SK-N-SH (cell line): ENCODE data around the gene TIMM10. TPM values are rescaled to one million over a fixed set of nuclear protein-coding genes. Genes with fewer than 3 reads are reported as not detected.
A peak's percentile ranks its signal among the peaks of the same experiment; 100 is the strongest.

Experiments used
- CTCF ChIA-PET: fragments of 300-600, 350-600 bp; formaldehyde crosslinking; extraction: SDS; loops from one replicate; lab custom pipeline; 2021; lab: Yijun Ruan, JAX
- POLR2A ChIA-PET: fragments of 350-600 bp; sonication (Branson Sonifier 250); formaldehyde crosslinking; extraction: SDS; loops from one replicate; lab custom pipeline; 2020; ENCODE audit warnings: antibody characterized with exemption, inconsistent platforms; lab: Yijun Ruan, JAX
- DNase-seq: peaks from one replicate; pipeline ENCODE4 v3.0.0; 2012
- H2AFZ ChIP-seq: fragments of 200-600 bp; sonication (generic); 2 replicates; pipeline ENCODE4 v1.8.1; 2016; ENCODE audit warnings: antibody characterized with exemption, mild to moderate bottlenecking, low read depth
- H3F3A ChIP-seq: fragments of 200-600 bp; sonication (generic); replicated peaks from 2 replicates; pipeline ENCODE3; 2016; ENCODE audit warnings: antibody characterized with exemption, mild to moderate bottlenecking; ENCODE audit not compliant: insufficient read depth
- H3K27ac ChIP-seq, 2 experiments: fragments of 200-500 bp in 1 of 2; fragments of 200-600 bp in 1 of 2; sonication (Bioruptor generic) in 1 of 2; sonication (generic), shearing (Covaris generic) in 1 of 2; 2 replicates each; pipeline versions ENCODE4 v1.5.1 to v1.6.1; 2014 to 2016; ENCODE audit warnings: low read depth in 2 of 2, inconsistent platforms in 1 of 2, low read length in 1 of 2, mild to moderate bottlenecking in 1 of 2, mixed read lengths in 1 of 2
- H3K27me3 ChIP-seq: fragments of 200-600 bp; sonication (generic), shearing (Covaris generic); 2 replicates; pipeline ENCODE4 v1.6.1; 2016; ENCODE audit warnings: mixed run types; ENCODE audit not compliant: insufficient read depth
- H3K36me3 ChIP-seq, 2 experiments: fragments of 200-500 bp in 1 of 2; fragments of 200-600 bp in 1 of 2; sonication (Bioruptor generic) in 1 of 2; sonication (generic) in 1 of 2; replicated peaks in 1 of 2; 2 replicates each; pipeline versions ENCODE3 to v1.5.1; 2014 to 2016; ENCODE audit warnings: low read length in 1 of 2, mild to moderate bottlenecking in 1 of 2; ENCODE audit not compliant: insufficient read depth in 2 of 2, control insufficient read depth in 1 of 2
- H3K4me1 ChIP-seq, 2 experiments: fragments of 200-500 bp in 1 of 2; fragments of 200-600 bp in 1 of 2; sonication (Bioruptor generic) in 1 of 2; sonication (generic), shearing (Covaris generic) in 1 of 2; 2 replicates each; pipeline versions ENCODE4 v1.5.1 to v1.6.1; 2014 to 2016; ENCODE audit warnings: low read depth in 1 of 2, low read length in 1 of 2, mixed run types in 1 of 2; ENCODE audit not compliant: insufficient read depth in 2 of 2, control insufficient read depth in 1 of 2
- H3K4me2 ChIP-seq: fragments of 200-600 bp; sonication (generic), shearing (Covaris generic); 2 replicates; pipeline ENCODE4 v1.6.1; 2017; ENCODE audit warnings: mixed run types
- H3K4me3 ChIP-seq, 2 experiments: fragments of 200-500 bp in 1 of 2; fragments of 200-600 bp in 1 of 2; sonication (Bioruptor generic) in 1 of 2; sonication (generic), shearing (Covaris generic) in 1 of 2; 2 replicates each; pipeline versions ENCODE4 v1.5.1 to v1.8.1; 2014 to 2016; ENCODE audit warnings: low read depth in 2 of 2, inconsistent platforms in 1 of 2, low read length in 1 of 2, mild to moderate bottlenecking in 1 of 2, mixed read lengths in 1 of 2, moderate library complexity in 1 of 2
- H3K79me2 ChIP-seq: fragments of 200-600 bp; sonication (generic); 2 replicates; pipeline ENCODE4 v1.8.1; 2017; ENCODE audit warnings: mild to moderate bottlenecking; ENCODE audit not compliant: insufficient read depth
- H3K9ac ChIP-seq: fragments of 200-600 bp; sonication (generic); 2 replicates; pipeline ENCODE4 v1.6.1; 2017; ENCODE audit warnings: mixed run types
- H3K9me2 ChIP-seq: fragments of 200-600 bp; sonication (generic); 2 replicates; pipeline ENCODE4 v1.6.1; 2017; ENCODE audit warnings: mixed run types
- H3K9me3 ChIP-seq: fragments of 200-600 bp; sonication (generic); 2 replicates; pipeline ENCODE4 v1.6.1; 2017; ENCODE audit warnings: mixed run types, mild to moderate bottlenecking, moderate library complexity
- H4K20me1 ChIP-seq: fragments of 200-600 bp; sonication (generic); 2 replicates; pipeline ENCODE4 v1.6.1; 2017; ENCODE audit warnings: mild to moderate bottlenecking, mixed run types; ENCODE audit not compliant: insufficient read depth
- MXI1 ChIP-seq: IDR thresholded peaks from 2 replicates; pipeline ENCODE4 v1.6.1; 2012; ENCODE audit warnings: mild to moderate bottlenecking, low read depth, low read length, improper control_type of control experiment
- PBX3 ChIP-seq: IDR thresholded peaks from 2 replicates; pipeline ENCODE4; 2012
- POLR2AphosphoS5 ChIP-seq: IDR thresholded peaks from 2 replicates; pipeline ENCODE4 v1.6.1; 2012; ENCODE audit warnings: low read depth, low read length
- SMC3 ChIP-seq: IDR thresholded peaks from 2 replicates; pipeline ENCODE4 v1.6.1; 2012; ENCODE audit warnings: low read depth, low read length, improper control_type of control experiment
- USF1 ChIP-seq: IDR thresholded peaks from 2 replicates; pipeline ENCODE4 v1.4.0; 2012; ENCODE audit warnings: low read depth, borderline replicate concordance
- WGBS: methylation state at CpG from one replicate; pipeline ENCODE4 v1.1.6; 2017; ENCODE audit warnings: low lambda C conversion rate; 5-methylcytosine and 5-hydroxymethylcytosine counted together
- polyA plus RNA-seq, 3 experiments: library from polyadenylated mRNA; depleted of rRNA; stranded (reverse); fragments of >200 nt; gene quantifications; 2 replicates each; pipeline ENCODE4 v1.2.3, GENCODE V29; 2012

The TIMM10 gene
- polyA plus RNA-seq, 1 of the 3 experiments (the other 2 are of a cell fraction) = 179 TPM

GRCh38 chr11:57567515-57568329 lies 37.2 kb upstream of the TIMM10 start, which contains the start of gene UBE2L6 (continued):
- TF ChIP-seq PBX3 = no peak
- peak; percentile 58; the same call in 1 of the 2 replicates for TF ChIP-seq MXI1
- TF ChIP-seq, all 33 proteins: peak for 4

GRCh38 chr11:57566905-57567514 lies 36.5 kb upstream of the TIMM10 start:
- ChIA-PET CTCF (interaction anchor here (0.6 to 9.3 kb wide), 33 partner anchors 9 to 242 kb away, joined by 3 to 326 read pairs (median 7); partner anchors contain the start of genes RTN4RL2, SERPING1, SLC43A1 and TNKS1BP1), POLR2A (interaction anchor here (0.6 to 2.8 kb wide), 6 partner anchors 70 to 977 kb away, joined by 3 to 24 read pairs (median 4); partner anchors contain the start of gene YPEL4)
- no peaks in the 10 kb centered on the region for H3K9me2 ChIP-seq
- H3K9me3 ChIP-seq = no peaks in the 10 kb centered on the region
- peak overlapping the region; percentile 88 for H2AFZ ChIP-seq
- H4K20me1 ChIP-seq = no peaks in the 10 kb centered on the region
- DNase-seq = peak; percentile 35
- H3K4me2 ChIP-seq = peak overlapping the region; percentile 95
- H3K27ac ChIP-seq = peak overlapping the region; percentile 36 to 57; a peak in 3 of 4 replicates
- no peaks in the 10 kb centered on the region for H3F3A ChIP-seq
- peak overlapping the region; percentile 82 to 96 for H3K4me3 ChIP-seq
- H3K79me2 ChIP-seq = no peaks in the 10 kb centered on the region; the same call in 1 of the 2 replicates
- no peaks in the 10 kb centered on the region for H3K36me3 ChIP-seq
- TF ChIP-seq MXI1 (no peak), USF1 (no peak)
- peaks cover 0 to 13% of the 10 kb centered on the region in 2 experiments; a peak in 1 of 4 replicates for H3K4me1 ChIP-seq
- H3K27me3 ChIP-seq = no peaks in the 10 kb centered on the region
- 31% methylated on average over 14 of the region's 15 CpGs for WGBS
- peak overlapping the region; percentile 79 for H3K9ac ChIP-seq

- H3K27ac ChIP-seq = peak overlapping the region; percentile 29 to 36; a peak in 3 of 4 replicates
- H3K9me3 ChIP-seq = no peaks in the 10 kb centered on the region
- no peak for DNase-seq
- H3K9ac ChIP-seq = 0 out of 2 replicates have a peak overlapping the region, but pooled peaks have one; percentile 21
- H3K9me2 ChIP-seq = no peaks in the 10 kb centered on the region
- H3K4me1 ChIP-seq = peaks cover 0 to 14% of the 10 kb centered on the region in 2 experiments; a peak in 1 of 4 replicates
- no peaks in the 10 kb centered on the region for H3F3A ChIP-seq
- WGBS = 91% methylated on average over 4 of the region's 4 CpGs
- ChIA-PET CTCF (interaction anchor here (1.0 to 9.3 kb wide), 6 partner anchors 9 to 79 kb away, joined by 3 to 326 read pairs (median 7); partner anchors contain the start of gene YPEL4), POLR2A (interaction anchor here (0.6 to 2.8 kb wide), 5 partner anchors 36 to 977 kb away, joined by 3 to 24 read pairs (median 3); partner anchors contain the start of gene TIMM10)
- no peaks in the 10 kb centered on the region for H3K36me3 ChIP-seq
- H2AFZ ChIP-seq = peak overlapping the region; percentile 69
- H4K20me1 ChIP-seq = no peaks in the 10 kb centered on the region
- H3K4me2 ChIP-seq = peak overlapping the region; percentile 95
- no peaks in the 10 kb centered on the region for H3K27me3 ChIP-seq
- 0 out of 2 replicates have a peak, but pooled peaks have one; percentile 10 for TF ChIP-seq POLR2AphosphoS5
- TF ChIP-seq USF1 = peak; percentile 38; the same call in 1 of the 2 replicates
- TF ChIP-seq SMC3 = no peak
- TF ChIP-seq, all 33 proteins: peak for 2
- Histone ChIP-seq H3K4me3 (peak overlapping the region; percentile 53 to 82), H3K79me2 (no peaks in the 10 kb centered on the region; the same call in 1 of the 2 replicates)
Measured at GRCh38 chr11:57566005-57566904, 35.7 kb upstream of the TIMM10 start.
